GM10266 (cell line): ENCODE results near the gene TANGO6.

Experiments used
- DNase-seq: peaks from one replicate; pipeline ENCODE4 v3.0.0; 2012; ENCODE audit errors: extremely low spot score
- CTCF ChIP-seq: IDR thresholded peaks from 2 replicates; pipeline ENCODE4 v1.5.1; 2012; ENCODE audit warnings: mild to moderate bottlenecking, low read depth; ENCODE audit not compliant: control insufficient read depth, insufficient read depth; ENCODE audit errors: missing control alignments

Gene TANGO6

GRCh38 chr16:69115837-69116236 lies 272.5 kb downstream of the TANGO6 start:
- TF ChIP-seq CTCF = no peak
- DNase-seq = no peak

GRCh38 chr16:69116256-69116875 lies 273.0 kb downstream of the TANGO6 start:
- no peak for DNase-seq
- TF ChIP-seq CTCF = no peak

- TF ChIP-seq CTCF = no peak
- DNase-seq = no peak
Measured at GRCh38 chr16:69116906-69117305, 273.6 kb downstream of the TANGO6 start.

GRCh38 chr16:69118468-69118867 lies 275.1 kb downstream of the TANGO6 start:
- no peak for TF ChIP-seq CTCF
- DNase-seq = no peak

- DNase-seq = no peak
- no peak for TF ChIP-seq CTCF
Measured at GRCh38 chr16:69118994-69119393, 275.7 kb downstream of the TANGO6 start.

- no peak for TF ChIP-seq CTCF
- no peak for DNase-seq
Measured at GRCh38 chr16:69119536-69119935, 276.2 kb downstream of the TANGO6 start.

- no peak for DNase-seq
- no peak for TF ChIP-seq CTCF
Measured at GRCh38 chr16:69120096-69120664, 276.8 kb downstream of the TANGO6 start.
